GM10266 (cell line): Measurements from ENCODE around the gene FAM228B.
"Not testable (repeated sequence)": the region's sequence is repeated elsewhere in the genome, so short reads cannot be mapped to it uniquely, and the experiment has no call there.

ENCODE experiments used
- DNase-seq: peaks from one replicate; pipeline ENCODE4 v3.0.0; 2012; ENCODE audit errors: extremely low spot score
- TF ChIP-seq, protein P1 (sequence below): IDR thresholded peaks from 2 replicates; pipeline ENCODE4 v1.5.1; 2012; ENCODE audit warnings: mild to moderate bottlenecking, low read depth; ENCODE audit not compliant: control insufficient read depth, insufficient read depth; ENCODE audit errors: missing control alignments

FAM228B gene

GRCh38 chr2:24191848-24192247 lies 68.6 kb downstream of the FAM228B start:
- DNase-seq, result no peak
- TF ChIP-seq, protein P1, sequence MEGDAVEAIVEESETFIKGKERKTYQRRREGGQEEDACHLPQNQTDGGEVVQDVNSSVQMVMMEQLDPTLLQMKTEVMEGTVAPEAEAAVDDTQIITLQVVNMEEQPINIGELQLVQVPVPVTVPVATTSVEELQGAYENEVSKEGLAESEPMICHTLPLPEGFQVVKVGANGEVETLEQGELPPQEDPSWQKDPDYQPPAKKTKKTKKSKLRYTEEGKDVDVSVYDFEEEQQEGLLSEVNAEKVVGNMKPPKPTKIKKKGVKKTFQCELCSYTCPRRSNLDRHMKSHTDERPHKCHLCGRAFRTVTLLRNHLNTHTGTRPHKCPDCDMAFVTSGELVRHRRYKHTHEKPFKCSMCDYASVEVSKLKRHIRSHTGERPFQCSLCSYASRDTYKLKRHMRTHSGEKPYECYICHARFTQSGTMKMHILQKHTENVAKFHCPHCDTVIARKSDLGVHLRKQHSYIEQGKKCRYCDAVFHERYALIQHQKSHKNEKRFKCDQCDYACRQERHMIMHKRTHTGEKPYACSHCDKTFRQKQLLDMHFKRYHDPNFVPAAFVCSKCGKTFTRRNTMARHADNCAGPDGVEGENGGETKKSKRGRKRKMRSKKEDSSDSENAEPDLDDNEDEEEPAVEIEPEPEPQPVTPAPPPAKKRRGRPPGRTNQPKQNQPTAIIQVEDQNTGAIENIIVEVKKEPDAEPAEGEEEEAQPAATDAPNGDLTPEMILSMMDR, result no peak

- DNase-seq, result not testable (repeated sequence)
Measured at GRCh38 chr2:24197213-24197612, 73.9 kb downstream of the FAM228B start.

GRCh38 chr2:24199968-24200590 lies 76.8 kb downstream of the FAM228B start:
- DNase-seq, result no peak

DNA sequence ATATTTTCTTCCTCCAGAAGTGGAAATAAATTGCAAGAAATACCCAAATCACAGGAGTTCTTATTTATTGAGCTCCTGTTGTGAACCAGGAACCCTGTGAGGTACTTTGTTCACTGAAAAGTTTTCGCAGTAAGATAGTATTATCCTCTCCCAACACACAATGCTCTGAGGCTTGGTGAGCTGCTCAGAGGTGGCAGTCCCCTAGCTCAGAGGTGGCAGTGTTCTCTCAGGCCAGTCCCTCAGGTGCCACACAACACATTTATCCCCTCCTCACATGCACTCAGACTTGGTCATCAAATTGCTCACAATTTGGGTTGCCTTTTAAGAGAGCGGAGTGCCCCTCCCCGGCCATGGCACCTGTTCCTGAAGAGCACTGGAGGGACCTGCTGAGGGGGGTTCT lies 77.5 kb downstream of the FAM228B start:
- no peak for DNase-seq
- TF ChIP-seq, protein P1, result no peak

More at GRCh38 chr2:24199968-24200590, 76.8 kb downstream of the FAM228B start:
- TF ChIP-seq, protein P1, result no peak

- TF ChIP-seq, protein P1, result no peak
Measured at GRCh38 chr2:24203029-24203786, 79.9 kb downstream of the FAM228B start.

GRCh38 chr2:24203787-24204150 lies 80.5 kb downstream of the FAM228B start:
- DNase-seq, result no peak
- TF ChIP-seq, protein P1, result no peak

More at GRCh38 chr2:24203029-24203786, 79.9 kb downstream of the FAM228B start:
- DNase-seq, result no peak

- TF ChIP-seq, protein P1, result no peak
- no peak for DNase-seq
Measured at GRCh38 chr2:24204505-24204904, 81.2 kb downstream of the FAM228B start.
